Activated naive CD4-positive, alpha-beta T cell (primary cell): Measurements from ENCODE around the gene ASF1A.
"Not testable (repeated sequence)": the region's sequence is repeated elsewhere in the genome, so short reads cannot be mapped to it uniquely, and the experiment has no call there.

ENCODE experiments used
- DNase-seq, 4 experiments: peaks; one replicate each; lab custom pipeline; 2025; lab: John Stamatoyannopoulos, UW

Gene ASF1A

DNA sequence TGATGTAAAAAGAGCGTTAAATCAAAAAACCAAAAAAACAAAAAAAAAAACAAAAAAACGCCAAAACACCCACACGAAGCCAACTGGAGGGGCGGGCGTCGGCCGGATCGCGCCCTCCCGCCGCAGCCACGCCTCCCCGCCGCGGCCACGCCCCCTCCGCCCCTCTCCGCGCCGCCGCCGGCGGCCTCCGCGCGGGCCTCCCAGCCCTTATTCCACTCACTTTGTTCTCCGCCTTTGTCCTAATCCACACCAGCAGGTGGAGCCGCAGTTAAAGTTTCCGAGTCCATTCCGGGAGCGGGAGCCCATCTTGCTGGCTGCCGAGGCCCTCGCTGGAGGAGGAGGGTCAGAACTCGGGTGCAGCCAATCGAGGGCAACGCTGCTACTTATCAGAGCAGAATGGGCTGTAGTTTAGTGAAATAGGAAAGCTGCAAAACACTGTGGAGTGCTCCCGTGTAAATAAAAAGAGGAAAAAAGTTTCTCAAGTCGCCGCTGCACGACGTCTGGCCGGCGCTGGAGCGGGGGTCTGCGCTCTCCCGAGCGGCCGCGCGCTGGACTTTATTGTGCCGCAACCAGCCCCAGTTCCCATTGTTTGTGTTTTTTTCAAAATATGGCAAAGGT, at the start of gene ASF1A:
Gene ASF1A (plus strand): TSS at position 346 of the 618 bp plus-strand sequence. CDS start 262 bp downstream, at position 608.
- peak; percentile 77 to 93 (median 84) for DNase-seq

DNA sequence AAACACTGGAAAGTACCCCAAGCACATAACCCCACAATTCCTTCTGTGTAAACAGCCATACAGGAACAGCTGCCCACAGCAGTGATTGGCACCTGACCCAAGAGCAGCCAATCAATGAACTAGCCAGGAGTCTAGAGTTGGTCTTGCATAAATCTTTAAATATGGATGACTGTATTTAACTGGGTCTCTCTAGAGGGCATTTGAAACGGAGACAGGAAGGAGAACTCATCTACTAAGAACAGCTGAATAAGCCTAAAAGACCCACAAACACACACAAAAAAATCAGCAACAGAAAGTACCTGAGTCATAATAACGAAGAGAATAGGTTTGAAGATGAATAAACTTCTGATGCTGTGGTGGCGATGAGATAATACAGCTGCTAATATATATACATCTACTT, 49.0 kb upstream of the ASF1A start:
- DNase-seq, result no peak

DNA sequence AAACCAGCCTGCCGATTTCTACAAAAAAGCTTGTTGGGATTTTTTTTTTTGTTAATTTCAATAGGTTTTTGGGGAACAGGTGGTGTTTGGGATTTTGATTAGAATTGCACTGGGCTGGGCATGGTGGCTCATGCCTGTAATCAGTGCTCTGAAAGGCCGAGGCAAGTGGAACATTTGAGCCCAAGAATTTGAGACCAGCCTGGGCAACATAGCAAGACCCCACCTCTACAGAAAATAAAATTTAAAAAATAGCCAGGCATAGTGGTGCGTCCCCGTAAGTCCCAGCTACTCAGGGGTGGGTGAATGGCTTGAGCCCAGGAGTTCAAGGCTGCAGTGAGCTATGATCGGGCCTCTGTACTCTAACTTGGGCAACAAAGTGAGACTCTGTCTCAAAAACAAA, 40.5 kb upstream of the ASF1A start:
- no peak for DNase-seq

DNA sequence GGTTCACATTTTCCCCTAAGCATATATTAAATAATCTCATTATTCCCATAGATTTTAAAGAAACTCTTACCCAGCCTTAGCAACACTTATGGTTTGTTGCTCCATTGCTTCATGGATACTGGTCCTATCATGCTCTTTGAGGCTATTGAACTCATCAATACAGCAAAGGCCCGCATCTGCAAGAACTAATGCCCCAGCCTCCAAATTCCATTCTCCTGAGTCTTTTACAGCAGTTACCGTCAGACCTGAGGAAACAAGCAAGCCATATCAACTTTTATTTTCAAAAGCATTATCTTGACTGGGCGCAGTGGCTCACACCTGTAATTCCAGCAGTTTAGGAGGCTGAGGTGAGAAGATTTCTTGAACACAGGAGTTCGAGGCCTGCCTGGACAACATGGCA, 37.7 kb upstream of the ASF1A start:
- no peak for DNase-seq

DNA sequence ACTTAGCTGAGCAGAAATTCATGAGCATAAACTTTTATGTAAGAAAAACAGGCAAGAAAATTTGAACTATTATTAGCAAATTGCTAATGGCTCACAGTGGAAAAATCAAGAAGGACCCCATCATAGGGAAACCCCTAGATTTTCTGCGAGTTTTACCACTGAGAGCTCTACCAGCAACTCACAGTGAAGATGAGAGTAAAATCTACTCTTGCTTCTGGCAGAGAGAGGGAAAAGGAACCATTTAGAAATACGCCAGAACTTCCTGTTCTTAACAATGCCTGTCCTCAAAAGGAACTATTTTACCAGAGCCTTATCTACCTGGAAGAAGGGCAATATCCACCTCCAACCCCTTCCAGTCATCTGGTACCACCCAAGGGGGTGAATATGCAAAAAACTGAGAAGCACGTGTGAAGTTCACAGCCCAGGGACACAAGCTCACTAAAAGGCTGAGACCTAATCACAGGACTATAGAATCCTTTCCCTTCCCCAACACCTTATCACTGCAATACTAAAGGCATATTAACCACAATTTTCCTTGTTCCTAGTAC, 34.4 kb upstream of the ASF1A start:
- no peak for DNase-seq

DNA sequence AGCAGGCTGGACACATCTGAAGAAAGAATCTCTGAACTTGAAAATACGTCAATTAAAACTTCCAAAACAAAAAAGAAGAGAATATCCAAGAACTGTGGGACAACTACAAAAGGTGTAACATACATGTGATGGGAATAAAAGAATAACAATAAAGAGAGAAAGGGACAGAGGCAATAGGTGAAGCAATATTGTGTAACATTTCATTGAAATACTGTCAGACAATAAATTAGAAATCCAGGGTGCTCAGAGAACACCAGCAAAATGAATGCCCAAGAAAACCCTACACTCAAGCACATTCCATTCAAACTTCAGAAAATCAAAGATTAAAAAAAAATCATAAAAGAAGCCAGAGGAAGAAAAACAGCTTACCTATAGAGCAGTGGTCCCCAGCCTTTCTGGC, 33.6 kb upstream of the ASF1A start:
- DNase-seq, result no peak

DNA sequence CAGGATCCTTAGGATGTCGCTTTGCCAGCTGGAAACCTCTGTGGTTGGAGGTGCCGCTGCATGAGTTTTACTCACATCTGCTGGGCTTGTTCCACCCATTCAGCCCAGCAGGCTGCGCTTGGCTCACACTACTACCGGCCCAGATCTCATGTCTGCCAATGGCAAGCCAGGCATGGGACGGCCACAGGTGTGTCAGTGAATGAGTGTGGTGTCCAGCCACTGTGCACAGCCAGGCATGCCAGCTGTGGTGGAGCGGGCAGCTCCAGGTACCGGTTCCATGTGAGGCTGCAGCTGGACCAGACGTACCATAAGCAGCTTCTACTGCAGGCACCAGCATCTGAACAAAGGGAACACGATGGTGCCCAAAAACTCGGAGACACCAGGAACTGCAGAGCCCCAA, 33.1 kb upstream of the ASF1A start:
- DNase-seq, result no peak

DNA sequence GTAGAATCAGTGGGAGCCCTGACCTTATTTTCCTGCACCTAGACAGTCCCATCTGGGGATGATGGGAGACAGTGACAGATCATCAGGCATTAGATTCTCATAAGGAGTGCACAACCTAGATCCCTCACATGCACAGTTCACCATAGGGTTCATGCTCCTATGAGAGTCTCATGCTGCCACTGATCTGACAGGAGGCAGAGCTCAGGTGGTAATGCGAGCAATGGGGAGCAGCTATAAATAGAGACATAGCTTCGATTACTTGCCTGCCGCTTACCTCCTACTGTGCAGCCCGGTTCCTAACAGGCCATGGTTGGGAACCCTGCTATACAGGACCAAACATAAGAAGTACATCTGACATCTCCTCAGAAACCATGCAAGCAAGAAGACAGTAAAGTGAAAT, 31.5 kb upstream of the ASF1A start:
- DNase-seq, result no peak

DNA sequence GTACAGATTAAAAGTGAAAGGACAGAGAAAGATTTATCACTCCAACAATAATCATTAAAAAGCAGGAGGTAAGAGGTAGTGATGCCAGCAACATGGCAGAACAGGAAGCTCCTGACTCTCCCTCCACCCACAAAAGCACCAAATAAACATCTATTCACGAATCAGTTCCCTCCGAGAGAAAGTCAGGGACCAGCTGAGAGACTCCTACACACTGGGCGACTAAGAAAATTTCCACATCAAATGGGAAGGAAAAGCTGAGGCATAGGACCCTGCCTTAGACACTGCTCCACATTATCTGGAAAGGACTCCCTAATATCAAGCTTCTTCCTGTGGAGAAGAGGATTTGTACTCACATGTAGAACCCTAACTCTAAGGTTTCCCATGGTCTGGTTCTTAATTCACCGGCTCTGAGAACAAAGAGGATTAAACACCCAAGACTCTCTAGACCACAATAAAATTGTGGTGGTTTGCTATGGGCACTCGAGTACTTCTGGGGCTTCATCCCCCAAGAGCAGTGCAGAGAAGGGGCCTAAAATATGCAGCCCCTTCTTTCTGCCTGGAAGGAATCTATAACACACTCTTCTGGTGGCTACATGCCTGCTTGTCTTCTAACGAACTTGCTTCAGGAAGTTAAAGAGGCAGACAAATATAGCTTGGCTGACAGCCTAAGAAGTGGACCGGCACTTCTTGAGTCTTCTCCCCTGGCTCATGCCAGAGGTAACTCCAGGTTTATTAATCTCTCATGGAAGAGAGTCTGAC, 29.4 kb upstream of the ASF1A start:
- no peak for DNase-seq

DNA sequence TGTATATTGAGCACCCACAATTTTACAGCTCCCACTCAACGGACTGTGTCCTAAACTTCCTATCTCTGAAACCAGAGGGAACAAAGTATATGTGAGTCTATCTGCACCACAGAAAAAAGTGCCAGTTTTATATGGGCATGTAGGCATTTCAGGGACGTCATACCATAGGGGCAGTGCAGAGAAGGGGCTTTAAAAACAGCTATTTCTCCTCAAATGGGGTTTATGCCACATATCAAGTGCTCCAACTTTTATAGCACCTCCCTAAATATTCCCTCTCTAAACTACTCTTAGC, 28.9 kb upstream of the ASF1A start:
- DNase-seq, result no peak

DNA sequence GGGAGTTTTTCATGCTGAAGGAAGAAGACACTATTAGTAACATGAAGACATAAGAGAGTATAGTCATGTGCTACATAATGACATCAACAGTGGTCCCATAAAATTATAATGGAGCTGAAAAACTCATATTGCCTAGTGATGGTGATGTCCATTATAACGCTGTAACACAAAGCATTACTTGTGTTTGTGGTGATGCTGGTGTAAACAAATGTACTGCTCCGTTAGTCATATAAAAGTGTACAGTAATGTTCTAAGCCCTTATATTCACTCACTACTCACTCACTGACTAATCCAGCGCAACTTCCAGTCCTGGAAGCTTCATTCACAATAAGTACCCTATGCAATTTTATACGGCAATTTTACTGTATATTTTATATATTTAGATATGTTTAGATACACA, 26.8 kb upstream of the ASF1A start:
- DNase-seq, result no peak

DNA sequence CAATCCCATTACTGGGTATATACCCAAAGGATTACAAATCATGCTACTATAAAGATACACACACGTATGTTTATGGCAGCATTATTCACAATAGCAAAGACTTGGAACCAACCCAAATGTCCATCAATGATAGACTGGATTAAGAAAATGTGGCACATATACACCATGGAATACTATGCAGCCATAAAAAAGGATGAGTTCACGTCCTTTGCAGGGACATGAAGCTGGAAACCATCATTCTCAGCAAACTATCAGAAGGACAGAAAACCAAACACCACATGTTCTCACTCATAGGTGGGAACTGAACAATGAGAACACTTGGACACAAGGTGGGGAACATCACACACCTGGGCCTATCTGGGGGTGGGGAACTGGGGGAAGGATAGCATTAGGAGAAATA, 25.1 kb upstream of the ASF1A start:
- not testable (repeated sequence) for DNase-seq

DNA sequence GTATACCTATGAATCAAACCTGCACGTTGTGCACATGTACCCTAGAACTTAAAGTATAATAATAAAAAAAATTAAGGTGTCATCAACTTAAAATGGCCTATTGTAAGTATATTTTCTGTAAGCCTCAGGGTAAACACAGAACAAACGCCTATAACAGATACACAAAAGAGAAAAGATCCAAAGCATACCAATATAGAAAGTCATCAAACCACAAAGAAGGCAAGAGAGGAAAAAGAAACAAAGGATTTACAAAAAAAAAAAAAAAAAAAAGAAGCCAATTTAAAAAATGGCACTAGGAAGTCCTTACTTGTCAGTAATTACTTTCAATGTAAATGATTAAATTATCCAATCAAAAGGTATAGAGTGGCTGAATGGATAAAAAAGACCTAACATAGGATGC, 24.6 kb upstream of the ASF1A start:
- DNase-seq, result no peak

DNA sequence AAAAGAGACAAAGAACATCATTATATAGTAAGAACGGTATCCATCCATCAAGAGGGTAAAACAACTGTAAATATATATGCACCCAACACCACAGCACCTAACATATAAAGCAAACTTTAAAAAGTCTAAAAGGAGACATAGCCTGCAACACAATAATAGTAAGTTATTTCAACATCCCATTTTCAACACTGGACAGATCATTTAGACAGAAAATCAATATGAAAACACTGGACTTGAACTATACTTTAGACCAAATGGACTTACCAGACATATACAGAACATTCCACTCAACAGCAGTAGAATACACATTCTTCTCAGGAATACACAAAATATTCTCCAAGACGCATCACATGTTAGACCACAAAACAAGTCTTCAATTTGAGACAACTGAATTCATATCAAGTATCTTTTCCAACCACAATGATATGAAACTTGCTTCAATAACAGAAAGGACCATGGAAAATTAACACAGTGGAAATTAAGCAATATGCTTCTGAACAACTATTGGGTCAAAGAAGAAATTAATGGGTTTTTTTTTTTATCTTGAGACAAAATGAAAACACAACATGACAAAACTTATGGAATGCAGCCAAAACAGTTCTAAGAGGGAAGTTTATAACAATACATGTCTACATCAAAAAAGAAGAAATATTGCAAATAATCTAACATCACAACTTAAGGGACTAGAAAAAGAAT, 23.9 kb upstream of the ASF1A start:
- DNase-seq, result no peak

DNA sequence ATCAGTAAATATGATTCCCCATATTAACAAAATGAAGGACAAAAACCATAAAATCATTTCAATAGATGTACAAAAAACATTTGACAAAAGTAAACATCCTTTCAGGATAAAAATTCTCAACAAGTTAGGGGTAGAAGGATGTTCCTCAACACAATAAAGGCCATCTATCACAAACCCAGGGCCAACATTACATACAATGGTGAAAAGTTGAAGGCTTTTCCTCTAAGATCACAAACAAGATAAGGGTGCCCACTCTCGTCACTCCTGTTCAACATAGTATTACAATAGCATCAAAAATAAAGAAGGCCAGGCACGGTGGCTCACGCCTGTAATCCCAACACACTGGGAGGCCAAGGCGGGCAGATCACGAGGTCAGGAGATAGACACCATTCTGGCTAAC, 22.6 kb upstream of the ASF1A start:
- DNase-seq, result no peak

DNA sequence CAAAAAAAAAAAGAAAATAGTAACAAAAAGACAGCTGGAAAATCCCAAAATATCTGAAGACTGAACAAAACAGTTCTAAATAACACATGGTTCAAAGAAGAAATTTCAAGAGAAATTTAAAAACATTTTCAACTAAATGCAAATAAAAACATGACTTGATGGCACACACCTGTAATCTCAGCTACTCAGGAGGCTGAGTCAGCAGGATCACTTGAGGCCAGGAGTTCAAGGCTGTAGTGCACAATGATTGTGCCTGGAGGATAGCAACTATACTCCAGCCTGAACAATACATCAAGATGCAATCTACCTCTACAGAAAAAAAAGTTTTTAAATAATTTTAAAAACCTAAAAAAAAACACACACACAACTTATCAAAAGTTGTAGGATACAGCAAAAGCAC, 21.6 kb upstream of the ASF1A start:
- DNase-seq, result no peak

DNA sequence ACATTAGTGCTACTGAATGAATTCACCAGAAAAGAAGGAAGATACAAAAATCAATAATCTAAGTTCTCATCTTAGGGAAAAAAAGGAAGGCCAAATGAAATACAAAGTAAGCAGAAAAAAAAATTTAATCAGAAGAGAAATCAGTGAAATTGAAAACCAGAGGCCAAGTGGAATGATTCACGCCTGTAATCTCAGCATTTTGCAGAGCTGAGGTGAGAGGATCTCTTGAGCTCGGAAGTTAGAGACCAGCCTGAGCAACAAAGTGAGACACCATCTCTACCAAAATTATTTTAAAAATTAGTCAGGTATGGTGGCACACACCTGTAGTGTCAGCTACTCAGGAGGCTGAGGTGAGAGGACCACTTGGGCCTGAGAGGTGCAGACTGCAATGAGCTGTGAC, 21.2 kb upstream of the ASF1A start:
- DNase-seq, result no peak

DNA sequence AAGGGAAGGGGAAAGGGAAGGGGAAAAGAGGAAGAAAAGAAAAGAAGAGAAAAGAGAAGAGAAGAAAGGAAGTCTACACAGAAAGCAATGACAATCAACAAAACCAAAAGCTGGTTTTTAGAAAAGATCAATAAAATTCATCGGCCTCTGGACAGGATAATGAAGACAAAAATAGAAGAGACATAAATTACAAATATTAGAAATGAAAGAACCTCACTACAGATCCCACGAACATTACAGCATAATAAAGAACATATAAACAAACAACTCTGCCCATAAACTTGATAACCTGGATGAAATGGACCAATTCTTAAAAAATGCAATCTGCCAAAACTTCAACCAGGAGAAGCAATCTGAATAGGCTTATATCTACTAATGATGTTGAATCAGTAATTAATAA, 20.7 kb upstream of the ASF1A start:
- DNase-seq, result no peak

DNA sequence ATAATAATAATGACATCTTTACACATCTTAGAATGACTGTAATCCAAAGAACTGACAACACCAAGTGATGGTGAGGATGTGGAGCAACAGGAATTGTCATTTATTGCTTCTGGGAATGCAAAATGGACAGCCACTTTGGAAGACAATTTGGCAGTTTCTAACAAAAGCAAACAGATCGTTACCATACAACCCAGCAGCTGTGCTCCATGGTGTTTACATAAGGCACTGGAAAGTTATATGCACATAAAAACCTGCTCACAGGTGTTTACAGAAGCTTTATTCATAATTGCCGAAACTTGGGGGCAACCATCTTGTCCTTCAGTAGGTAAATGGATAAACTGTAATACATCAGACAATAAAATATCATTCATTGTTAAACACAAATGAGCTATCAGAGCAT, 18.3 kb upstream of the ASF1A start:
- no peak for DNase-seq

DNA sequence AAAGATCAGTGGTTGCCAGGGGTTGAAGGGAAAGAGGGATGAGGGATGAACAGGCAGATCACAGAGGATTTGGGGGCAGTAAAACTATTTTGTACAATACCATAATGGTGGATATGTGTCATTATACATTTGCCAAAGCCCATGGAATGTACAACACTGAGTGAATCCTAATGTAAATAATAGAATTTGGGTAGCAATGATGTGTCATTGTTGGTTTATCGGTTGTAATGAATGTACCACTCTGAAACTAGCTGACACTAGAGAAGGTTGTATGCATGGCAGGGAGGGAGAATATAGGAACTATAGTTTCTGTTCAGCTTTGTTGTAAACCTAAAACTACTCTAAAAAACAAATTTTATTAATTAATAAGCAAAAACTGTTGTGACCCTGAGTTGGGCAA, 17.8 kb upstream of the ASF1A start:
- no peak for DNase-seq

DNA sequence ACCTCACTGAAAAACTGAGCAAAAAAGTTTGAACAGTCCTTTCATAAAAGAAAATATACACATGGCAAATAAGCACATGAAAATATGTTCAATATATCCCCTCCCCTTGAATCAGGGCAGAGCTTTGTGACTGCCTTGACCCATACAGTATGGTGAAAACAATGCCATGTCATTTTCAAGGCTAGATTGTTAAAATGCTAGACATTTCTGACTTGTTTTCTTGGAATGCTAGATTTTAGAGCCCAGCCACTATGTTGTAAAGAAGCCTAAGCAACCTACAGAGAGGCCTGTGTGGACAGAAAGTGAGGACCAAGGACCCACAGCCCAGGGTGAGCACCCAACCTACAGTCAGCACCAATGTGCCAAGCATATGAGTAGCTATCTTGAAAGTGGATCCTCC, 17.1 kb upstream of the ASF1A start:
- no peak for DNase-seq

DNA sequence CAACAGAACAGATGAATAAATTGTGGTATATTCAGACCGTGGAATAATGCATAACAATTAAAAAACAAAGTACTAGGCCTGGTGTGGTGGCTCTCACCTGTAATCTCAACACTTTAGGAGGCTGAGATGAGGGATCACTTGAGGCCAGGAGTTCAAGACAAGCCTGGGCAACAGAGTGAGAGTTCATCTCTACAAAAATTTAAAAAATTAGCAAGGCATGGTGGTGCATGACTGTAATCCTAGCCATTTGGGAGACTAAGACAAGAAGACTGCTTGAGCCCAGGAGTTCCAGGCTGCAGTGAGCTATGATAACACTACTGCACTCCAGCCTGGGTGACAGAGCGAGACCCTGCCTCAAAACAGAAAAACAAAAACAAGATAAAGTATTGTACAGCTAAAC, 16.1 kb upstream of the ASF1A start:
- DNase-seq, result no peak
